ENCODE data around the gene SMAD9. TPM values are rescaled to one million over a fixed set of nuclear protein-coding genes. Genes with fewer than 3 reads are reported as not detected.
A peak's percentile ranks its signal among the peaks of the same experiment; 100 is the strongest.

The SMAD9 gene
- total RNA-seq, 4 donors from 2014 or later: 0.88 to 7.8 (median 2.9) TPM

- H3K4me1 ChIP-seq: peaks cover 0 to 37% (median 0%) of the 10 kb centered on the region in 3 donors
- peaks cover 0 to 52% (median 0%) of the 10 kb centered on the region in 4 donors for H3K27me3 ChIP-seq
- intact Hi-C loops (cut with DNase I): no loop called here
- H3K4me3 ChIP-seq: peak overlapping the region; percentile 45 to 77 (median 61)
- WGBS, 2 donors: 26 to 31% methylated on average over 11 to 12 of the region's 12 CpGs
- no peaks in the 10 kb centered on the region for H3K9me3 ChIP-seq
- H3K36me3 ChIP-seq: no peaks in the 10 kb centered on the region
- DNase-seq: no peak
- TF ChIP-seq POLR2A (IDR thresholded peaks at IDR 0.05) (no peak), CTCF (IDR thresholded peaks at IDR 0.05) (no peak)
- H3K27ac ChIP-seq: peak overlapping the region in 3 of 4 donors; percentile 62 to 83 (median 78)
Observed at GRCh38 chr13:36918246-36919131, 1.5 kb downstream of the SMAD9 start.

- H3K27ac ChIP-seq: no peak overlapping the region
- no peak for TF ChIP-seq CTCF (IDR thresholded peaks at IDR 0.05)
- no peak for TF ChIP-seq POLR2A (IDR thresholded peaks at IDR 0.05)
- H3K4me3 ChIP-seq: no peak overlapping the region
Observed at GRCh38 chr13:36917311-36917710, 2.7 kb downstream of the SMAD9 start.

GRCh38 chr13:36915896-36916640 is 4.0 kb downstream of the SMAD9 start:
- peaks cover 0 to 37% (median 0%) of the 10 kb centered on the region in 3 donors for H3K4me1 ChIP-seq
- no peaks in the 10 kb centered on the region for H3K36me3 ChIP-seq
- 89 to 93% methylated on average over 6 of the region's 6 CpGs for WGBS, 2 donors
- DNase-seq: no peak
- H3K27me3 ChIP-seq: peaks cover 0 to 50% (median 0%) of the 10 kb centered on the region in 4 donors
- no peak for TF ChIP-seq CTCF (IDR thresholded peaks at IDR 0.05)
- TF ChIP-seq POLR2A (IDR thresholded peaks at IDR 0.05): no peak
- H3K9me3 ChIP-seq: no peaks in the 10 kb centered on the region
- intact Hi-C loops (cut with DNase I): no loop called here
- H3K27ac ChIP-seq: no peak overlapping the region
- no peak overlapping the region for H3K4me3 ChIP-seq

More at GRCh38 chr13:36917311-36917710, 2.7 kb downstream of the SMAD9 start:
- H3K9me3 ChIP-seq: no peaks in the 10 kb centered on the region
- WGBS, 2 donors: 59 to 77% methylated on average over 3 of the region's 3 CpGs
- no peaks in the 10 kb centered on the region for H3K36me3 ChIP-seq
- peaks cover 0 to 52% (median 0%) of the 10 kb centered on the region in 4 donors for H3K27me3 ChIP-seq
- peaks cover 0 to 37% (median 0%) of the 10 kb centered on the region in 3 donors for H3K4me1 ChIP-seq
- no peak for DNase-seq
- intact Hi-C loops (cut with DNase I): no loop called here

- intact Hi-C loops (cut with DNase I): no loop called here
Observed at GRCh38 chr13:36915106-36915505, 4.9 kb downstream of the SMAD9 start.

More at GRCh38 chr13:36915106-36915505, 4.9 kb downstream of the SMAD9 start:
- Histone ChIP-seq H3K9me3 (no peaks in the 10 kb centered on the region), H3K27me3 (peaks cover 0 to 40% (median 0%) of the 10 kb centered on the region in 4 donors), H3K36me3 (no peaks in the 10 kb centered on the region), H3K4me1 (peaks cover 0 to 28% (median 0%) of the 10 kb centered on the region in 3 donors), H3K4me3 (no peak overlapping the region), H3K27ac (no peak overlapping the region)
- 61 to 63% methylated on average over 5 of the region's 5 CpGs for WGBS, 2 donors
- TF ChIP-seq CTCF (IDR thresholded peaks at IDR 0.05) (no peak), POLR2A (IDR thresholded peaks at IDR 0.05) (no peak)
- no peak for DNase-seq

Measured in esophagus squamous epithelium (tissue), 5 donors.